ENCODE results near the gene GRIFIN. TPM values are rescaled to one million over a fixed set of nuclear protein-coding genes. Genes with fewer than 3 reads are reported as not detected.

Gene GRIFIN
- total and polyA plus RNA-seq, 7 donors, result not detected

- Histone ChIP-seq H3K9me3 (no peaks in the 10 kb centered on the region), H3K4me1 (peaks cover 5% of the 10 kb centered on the region), H3K4me3 (no peak overlapping the region), H3K27me3 (ENCODE audit: insufficient read depth in 3 of 3, low read length in 2 of 3) (peaks cover 0 to 41% (median 11%) of the 10 kb centered on the region in 3 donors), H3K36me3 (ENCODE audit: insufficient read depth in 1 of 2, low read depth in 1 of 2) (no peaks in the 10 kb centered on the region), H3K27ac (no peak overlapping the region)
- 45 to 51% (median 49%) methylated on average over 27 to 32 of the region's 32 CpGs for WGBS, 3 donors
- ATAC-seq (peak in 1 of 4 donors; percentile 23), DNase-seq (no peak)
- intact Hi-C loops (cut with DNase I), result no loop called here
- TF ChIP-seq CTCF (IDR thresholded peaks at IDR 0.05), result no peak
Observed at GRCh38 chr7:2494191-2495130, 18.3 kb upstream of the GRIFIN start.

GRCh38 chr7:2493205-2494164 lies 17.3 kb upstream of the GRIFIN start:
- H3K27me3 ChIP-seq (ENCODE audit: insufficient read depth in 3 of 3, low read length in 2 of 3), result peaks cover 0 to 42% (median 11%) of the 10 kb centered on the region in 3 donors
- no peak for TF ChIP-seq CTCF (IDR thresholded peaks at IDR 0.05)
- no peak overlapping the region for H3K27ac ChIP-seq
- no peak for DNase-seq
- no peak overlapping the region for H3K4me3 ChIP-seq
- 39 to 40% (median 40%) methylated on average over 10 of the region's 11 CpGs for WGBS, 3 donors
- peaks cover 5% of the 10 kb centered on the region for H3K4me1 ChIP-seq
- no peak for ATAC-seq
- H3K36me3 ChIP-seq (ENCODE audit: insufficient read depth in 1 of 2, low read depth in 1 of 2), result no peaks in the 10 kb centered on the region
- intact Hi-C loops (cut with DNase I), result no loop called here
- no peaks in the 10 kb centered on the region for H3K9me3 ChIP-seq

- no peak for DNase-seq
- Histone ChIP-seq H3K27ac (no peak overlapping the region), H3K4me1 (peaks cover 14% of the 10 kb centered on the region), H3K36me3 (ENCODE audit: insufficient read depth in 1 of 2, low read depth in 1 of 2) (no peaks in the 10 kb centered on the region), H3K27me3 (ENCODE audit: insufficient read depth in 3 of 3, low read length in 2 of 3) (peaks cover 0 to 44% (median 8%) of the 10 kb centered on the region in 3 donors), H3K4me3 (no peak overlapping the region), H3K9me3 (no peaks in the 10 kb centered on the region)
- intact Hi-C loops (cut with DNase I), result no loop called here
- no peak for TF ChIP-seq CTCF (IDR thresholded peaks at IDR 0.05)
- 96 to 98% (median 98%) methylated on average over 2 of the region's 2 CpGs for WGBS, 3 donors
- ATAC-seq, result no peak
Observed at GRCh38 chr7:2492038-2492437, 15.8 kb upstream of the GRIFIN start.

GRCh38 chr7:2490181-2490651 lies 14.0 kb upstream of the GRIFIN start:
- no peak for DNase-seq
- H3K9me3 ChIP-seq, result no peaks in the 10 kb centered on the region
- peak overlapping the region; percentile 36 for H3K27ac ChIP-seq
- WGBS, 3 donors, result 52 to 54% (median 54%) methylated on average over 13 of the region's 13 CpGs
- H3K4me1 ChIP-seq, result peaks cover 14% of the 10 kb centered on the region
- no peaks in the 10 kb centered on the region for H3K36me3 ChIP-seq (ENCODE audit: insufficient read depth in 1 of 2, low read depth in 1 of 2)
- no peak overlapping the region for H3K4me3 ChIP-seq
- intact Hi-C loops (cut with DNase I), result no loop called here
- TF ChIP-seq CTCF (IDR thresholded peaks at IDR 0.05), result no peak
- no peak for ATAC-seq
- H3K27me3 ChIP-seq (ENCODE audit: insufficient read depth in 3 of 3, low read length in 2 of 3), result peaks cover 0 to 32% (median 5%) of the 10 kb centered on the region in 3 donors

All from psoas muscle (tissue), 8 donors.